DOHH2 (cell line): ENCODE results near the gene RIC1.
"Not testable (repeated sequence)": the region's sequence is repeated elsewhere in the genome, so short reads cannot be mapped to it uniquely, and the experiment has no call there.

ENCODE experiments used
- EZH2phosphoT487 ChIP-seq: fragments of 200-600 bp; sonication (generic); IDR thresholded peaks from 2 replicates; pipeline ENCODE4 v1.6.1; 2017; ENCODE audit warnings: borderline replicate concordance, mild to moderate bottlenecking, antibody characterized with exemption, low read length, moderate library complexity, mixed read lengths
- TF ChIP-seq, protein P1 (sequence below): fragments of 200-600 bp; sonication (generic); IDR thresholded peaks from one replicate; pipeline ENCODE4 v1.5.1; 2014; ENCODE audit warnings: antibody characterized with exemption, mild to moderate bottlenecking, low read depth, low read length; ENCODE audit not compliant: poor library complexity, severe bottlenecking

DNA sequence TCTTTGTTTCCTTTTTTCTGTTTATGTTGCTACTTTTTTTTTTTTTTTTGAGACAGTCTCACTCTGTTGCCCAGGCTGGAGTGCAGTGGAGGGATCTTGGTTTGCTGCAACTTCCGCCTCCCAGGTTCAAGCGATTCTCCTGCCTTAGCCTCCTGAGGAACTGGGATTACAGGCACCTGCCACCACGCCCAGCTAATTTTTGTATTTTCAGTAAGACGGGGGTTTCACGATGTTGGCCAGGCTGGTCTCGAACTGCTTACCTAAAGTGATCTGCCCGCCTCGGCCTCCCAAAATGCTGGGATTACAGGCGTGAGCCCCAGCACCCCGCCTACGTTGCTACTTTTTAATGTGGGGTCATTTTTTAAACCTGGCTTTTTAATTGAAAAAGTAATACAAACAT lies 1.2 kb upstream of the RIC1 start:
- TF ChIP-seq, protein P1, sequence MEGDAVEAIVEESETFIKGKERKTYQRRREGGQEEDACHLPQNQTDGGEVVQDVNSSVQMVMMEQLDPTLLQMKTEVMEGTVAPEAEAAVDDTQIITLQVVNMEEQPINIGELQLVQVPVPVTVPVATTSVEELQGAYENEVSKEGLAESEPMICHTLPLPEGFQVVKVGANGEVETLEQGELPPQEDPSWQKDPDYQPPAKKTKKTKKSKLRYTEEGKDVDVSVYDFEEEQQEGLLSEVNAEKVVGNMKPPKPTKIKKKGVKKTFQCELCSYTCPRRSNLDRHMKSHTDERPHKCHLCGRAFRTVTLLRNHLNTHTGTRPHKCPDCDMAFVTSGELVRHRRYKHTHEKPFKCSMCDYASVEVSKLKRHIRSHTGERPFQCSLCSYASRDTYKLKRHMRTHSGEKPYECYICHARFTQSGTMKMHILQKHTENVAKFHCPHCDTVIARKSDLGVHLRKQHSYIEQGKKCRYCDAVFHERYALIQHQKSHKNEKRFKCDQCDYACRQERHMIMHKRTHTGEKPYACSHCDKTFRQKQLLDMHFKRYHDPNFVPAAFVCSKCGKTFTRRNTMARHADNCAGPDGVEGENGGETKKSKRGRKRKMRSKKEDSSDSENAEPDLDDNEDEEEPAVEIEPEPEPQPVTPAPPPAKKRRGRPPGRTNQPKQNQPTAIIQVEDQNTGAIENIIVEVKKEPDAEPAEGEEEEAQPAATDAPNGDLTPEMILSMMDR, result not testable (repeated sequence)
- not testable (repeated sequence) for TF ChIP-seq EZH2phosphoT487
